Trophoblast cell (in vitro differentiated cells and primary cell): ENCODE data around the gene IL1RAP.
A peak's percentile ranks its signal among the peaks of the same experiment; 100 is the strongest.

Source experiments
- DNase-seq, 2 donors: peaks; one replicate each; pipeline ENCODE4 v3.0.0-alpha.2; 2016
- H2AFZ ChIP-seq: 2 replicates; pipeline ENCODE4 v1.6.1; 2013; ENCODE audit warnings: low read length, moderate library complexity, mild to moderate bottlenecking; ENCODE audit not compliant: insufficient read depth, poor library complexity
- H2AK5ac ChIP-seq: 2 replicates; pipeline ENCODE4 v1.6.1; 2013; ENCODE audit warnings: mild to moderate bottlenecking, low read length
- H2BK120ac ChIP-seq: 2 replicates; pipeline ENCODE4 v1.6.1; 2013; ENCODE audit warnings: low read length, mild to moderate bottlenecking, moderate library complexity; ENCODE audit not compliant: insufficient read depth, poor library complexity
- H2BK12ac ChIP-seq: 2 replicates; pipeline ENCODE4 v1.6.1; 2013; ENCODE audit warnings: mild to moderate bottlenecking, low read length, moderate library complexity
- H2BK5ac ChIP-seq: 2 replicates; pipeline ENCODE4 v1.6.1; 2013; ENCODE audit warnings: low read length, low read depth, moderate library complexity, mild to moderate bottlenecking; ENCODE audit not compliant: poor library complexity
- H3K14ac ChIP-seq: 2 replicates; pipeline ENCODE4 v1.6.1; 2013; ENCODE audit warnings: mild to moderate bottlenecking, low read length
- H3K18ac ChIP-seq: 2 replicates; pipeline ENCODE4 v1.6.1; 2013; ENCODE audit warnings: mild to moderate bottlenecking, low read length
- H3K23ac ChIP-seq: 2 replicates; pipeline ENCODE4 v1.6.1; 2013; ENCODE audit warnings: low read length
- H3K27ac ChIP-seq: 2 replicates; pipeline ENCODE4 v1.5.1; 2013; ENCODE audit warnings: low read depth, mild to moderate bottlenecking, inconsistent platforms, low read length, moderate library complexity
- H3K27me3 ChIP-seq: 2 replicates; pipeline ENCODE4 v1.6.1; 2013; ENCODE audit warnings: inconsistent platforms, mild to moderate bottlenecking, low read length, moderate library complexity; ENCODE audit not compliant: insufficient read depth
- H3K36me3 ChIP-seq, 2 experiments: 1 replicate in 1 of 2; 2 replicates in 1 of 2; pipeline ENCODE4 v1.6.1; 2013; ENCODE audit warnings: low read length in 2 of 2, mild to moderate bottlenecking in 2 of 2, moderate library complexity in 1 of 2; ENCODE audit not compliant: insufficient read depth in 2 of 2, control insufficient read depth in 1 of 2
- H3K4ac ChIP-seq: 2 replicates; pipeline ENCODE4 v1.6.1; 2013; ENCODE audit warnings: low read depth, mild to moderate bottlenecking, low read length, moderate library complexity
- H3K4me1 ChIP-seq, 2 experiments: 1 replicate in 1 of 2; 2 replicates in 1 of 2; pipeline ENCODE4 v1.6.1; 2013; ENCODE audit warnings: low read length in 2 of 2, mild to moderate bottlenecking in 2 of 2, moderate library complexity in 1 of 2; ENCODE audit not compliant: insufficient read depth in 2 of 2, control insufficient read depth in 1 of 2
- H3K4me2 ChIP-seq: 2 replicates; pipeline ENCODE4 v1.6.1; 2013; ENCODE audit warnings: inconsistent platforms, mild to moderate bottlenecking, low read length, moderate library complexity
- H3K4me3 ChIP-seq: 2 replicates; pipeline ENCODE4 v1.5.1; 2013; ENCODE audit warnings: mild to moderate bottlenecking, low read depth, low read length, inconsistent platforms
- H3K79me1 ChIP-seq: one replicate; pipeline ENCODE4 v1.6.1; 2013; ENCODE audit warnings: low read length
- H3K79me2 ChIP-seq: 2 replicates; pipeline ENCODE4 v1.6.1; 2013; ENCODE audit warnings: low read length, mild to moderate bottlenecking; ENCODE audit not compliant: control insufficient read depth, insufficient read depth, poor library complexity
- H3K9ac ChIP-seq: 2 replicates; pipeline ENCODE4 v1.6.1; 2013; ENCODE audit warnings: mild to moderate bottlenecking, low read length
- H3K9me3 ChIP-seq: 2 replicates; pipeline ENCODE4 v1.6.1; 2013; ENCODE audit warnings: low read depth, mild to moderate bottlenecking, control low read depth, inconsistent platforms, low read length; ENCODE audit not compliant: insufficient read depth
- H4K12ac ChIP-seq: 2 replicates; pipeline ENCODE4 v1.6.1; 2013; ENCODE audit warnings: low read depth, mild to moderate bottlenecking, low read length, moderate library complexity
- H4K8ac ChIP-seq: 2 replicates; pipeline ENCODE4 v1.6.1; 2013; ENCODE audit warnings: low read depth, mild to moderate bottlenecking, low read length, moderate library complexity
- H4K91ac ChIP-seq: one replicate; pipeline ENCODE4 v1.6.1; 2013; ENCODE audit warnings: low read depth, mild to moderate bottlenecking, low read length, moderate library complexity
- WGBS: extraction: QIAGEN DNeasy Blood & Tissue Kit; methylation state at CpG from one replicate; pipeline ENCODE4 v1.1.7; 2013; ENCODE audit warnings: missing lambda C conversion rate; ENCODE audit not compliant: insufficient read length, insufficient coverage; ENCODE audit errors: extremely low coverage; 5-methylcytosine and 5-hydroxymethylcytosine counted together

Gene IL1RAP

GRCh38 chr3:190531406-190531805 lies 17.5 kb downstream of the IL1RAP start:
- H2BK12ac ChIP-seq, result no peak overlapping the region
- no peaks in the 10 kb centered on the region for H3K36me3 ChIP-seq
- no peaks in the 10 kb centered on the region for H3K79me1 ChIP-seq
- H4K91ac ChIP-seq, result no peak overlapping the region
- H3K27ac ChIP-seq, result no peak overlapping the region
- DNase-seq, result peak in 1 of 2 donors; percentile 49
- H3K18ac ChIP-seq, result no peak overlapping the region
- no peaks in the 10 kb centered on the region for H3K79me2 ChIP-seq
- no peak overlapping the region for H2BK120ac ChIP-seq
- no peak overlapping the region for H4K8ac ChIP-seq
- no peak overlapping the region for H2AK5ac ChIP-seq
- no CpG with 5 or more reads among the region's 3 CpGs for WGBS
- H3K27me3 ChIP-seq, result no peaks in the 10 kb centered on the region
- H3K4ac ChIP-seq, result no peak overlapping the region
- H2AFZ ChIP-seq, result no peak overlapping the region
- H3K23ac ChIP-seq, result no peak overlapping the region
- H3K14ac ChIP-seq, result no peak overlapping the region
- no peak overlapping the region for H2BK5ac ChIP-seq
- H3K4me3 ChIP-seq, result no peak overlapping the region
- peaks cover 0 to 4% of the 10 kb centered on the region in 2 experiments for H3K4me1 ChIP-seq
- no peaks in the 10 kb centered on the region for H3K9me3 ChIP-seq
- H4K12ac ChIP-seq, result no peak overlapping the region
- H3K9ac ChIP-seq, result no peak overlapping the region
- H3K4me2 ChIP-seq, result no peak overlapping the region

- no peak overlapping the region for H3K27ac ChIP-seq
- no peak overlapping the region for H2BK5ac ChIP-seq
- H3K4me1 ChIP-seq, result peaks cover 0 to 4% of the 10 kb centered on the region in 2 experiments
- no peak overlapping the region for H2BK12ac ChIP-seq
- no peaks in the 10 kb centered on the region for H3K79me1 ChIP-seq
- H3K9ac ChIP-seq, result no peak overlapping the region
- no peak overlapping the region for H3K14ac ChIP-seq
- peak in 1 of 2 donors; percentile 40 for DNase-seq
- no peak overlapping the region for H4K12ac ChIP-seq
- H4K8ac ChIP-seq, result no peak overlapping the region
- H3K27me3 ChIP-seq, result no peaks in the 10 kb centered on the region
- no peak overlapping the region for H2AFZ ChIP-seq
- no peak overlapping the region for H3K4me2 ChIP-seq
- H3K18ac ChIP-seq, result no peak overlapping the region
- no peak overlapping the region for H4K91ac ChIP-seq
- H3K9me3 ChIP-seq, result no peaks in the 10 kb centered on the region
- no peaks in the 10 kb centered on the region for H3K79me2 ChIP-seq
- no peak overlapping the region for H3K4me3 ChIP-seq
- H2AK5ac ChIP-seq, result no peak overlapping the region
- H2BK120ac ChIP-seq, result no peak overlapping the region
- no peak overlapping the region for H3K23ac ChIP-seq
- no CpG with 5 or more reads among the region's 7 CpGs for WGBS
- no peak overlapping the region for H3K4ac ChIP-seq
- no peaks in the 10 kb centered on the region for H3K36me3 ChIP-seq
These were observed 18.9 kb downstream of the IL1RAP start for GRCh38 chr3:190532731-190533203.

GRCh38 chr3:190533511-190534281 lies 19.8 kb downstream of the IL1RAP start:
- no peak overlapping the region for H3K23ac ChIP-seq
- no peak overlapping the region for H3K18ac ChIP-seq
- DNase-seq, result peak; percentile 84 to 88
- H3K4me1 ChIP-seq, result peaks cover 0 to 4% of the 10 kb centered on the region in 2 experiments
- no peaks in the 10 kb centered on the region for H3K79me1 ChIP-seq
- no peaks in the 10 kb centered on the region for H3K27me3 ChIP-seq
- no CpG with 5 or more reads among the region's 13 CpGs for WGBS
- no peak overlapping the region for H3K9ac ChIP-seq
- H3K36me3 ChIP-seq, result no peaks in the 10 kb centered on the region
- no peak overlapping the region for H3K4me3 ChIP-seq
- no peak overlapping the region for H3K4ac ChIP-seq
- no peak overlapping the region for H4K12ac ChIP-seq
- H3K9me3 ChIP-seq, result no peaks in the 10 kb centered on the region
- H4K91ac ChIP-seq, result no peak overlapping the region
- H2BK12ac ChIP-seq, result no peak overlapping the region
- H2AK5ac ChIP-seq, result no peak overlapping the region
- H2BK120ac ChIP-seq, result no peak overlapping the region
- H3K14ac ChIP-seq, result no peak overlapping the region
- no peak overlapping the region for H2BK5ac ChIP-seq
- H3K4me2 ChIP-seq, result no peak overlapping the region
- no peaks in the 10 kb centered on the region for H3K79me2 ChIP-seq
- H2AFZ ChIP-seq, result no peak overlapping the region
- no peak overlapping the region for H4K8ac ChIP-seq
- H3K27ac ChIP-seq, result no peak overlapping the region

GRCh38 chr3:190534386-190534785 lies 20.5 kb downstream of the IL1RAP start:
- no peak overlapping the region for H3K9ac ChIP-seq
- H3K27me3 ChIP-seq, result no peaks in the 10 kb centered on the region
- H3K27ac ChIP-seq, result no peak overlapping the region
- no peak overlapping the region for H2AFZ ChIP-seq
- H2BK5ac ChIP-seq, result no peak overlapping the region
- no peak overlapping the region for H2BK120ac ChIP-seq
- H3K4me1 ChIP-seq, result peaks cover 0 to 4% of the 10 kb centered on the region in 2 experiments
- no peaks in the 10 kb centered on the region for H3K36me3 ChIP-seq
- H3K18ac ChIP-seq, result no peak overlapping the region
- H3K4me2 ChIP-seq, result no peak overlapping the region
- H2AK5ac ChIP-seq, result no peak overlapping the region
- no peak overlapping the region for H4K91ac ChIP-seq
- DNase-seq, result no peak
- H3K14ac ChIP-seq, result no peak overlapping the region
- H4K8ac ChIP-seq, result no peak overlapping the region
- no peak overlapping the region for H4K12ac ChIP-seq
- whole genome bisulfite sequencing, result no CpG with 5 or more reads among the region's 4 CpGs
- no peak overlapping the region for H2BK12ac ChIP-seq
- no peak overlapping the region for H3K23ac ChIP-seq
- H3K79me1 ChIP-seq, result no peaks in the 10 kb centered on the region
- no peaks in the 10 kb centered on the region for H3K9me3 ChIP-seq
- no peak overlapping the region for H3K4me3 ChIP-seq
- no peaks in the 10 kb centered on the region for H3K79me2 ChIP-seq
- no peak overlapping the region for H3K4ac ChIP-seq
